CD4-positive, alpha-beta T cell treated with Interleukin-17A for 1 hour (primary cell): Measurements from ENCODE around the gene MICAL3.
"Not testable (repeated sequence)": the region's sequence is repeated elsewhere in the genome, so short reads cannot be mapped to it uniquely, and the experiment has no call there.

Experiments used
- DNase-seq: peaks from one replicate; pipeline ENCODE4 v3.0.0-alpha.2; 2020

MICAL3 gene

GRCh38 chr22:17948101-17948500 is 76.3 kb downstream of the MICAL3 start:
- no peak for DNase-seq

GRCh38 chr22:17946662-17947367 is 77.5 kb downstream of the MICAL3 start:
- DNase-seq: no peak

GRCh38 chr22:17945888-17946648 is 78.3 kb downstream of the MICAL3 start:
- no peak for DNase-seq

- no peak for DNase-seq
Measured at GRCh38 chr22:17945156-17945887, 79.0 kb downstream of the MICAL3 start.

GRCh38 chr22:17944256-17944655 is 80.1 kb downstream of the MICAL3 start:
- no peak for DNase-seq

GRCh38 chr22:17943533-17944249 is 80.7 kb downstream of the MICAL3 start:
- no peak for DNase-seq

- DNase-seq: no peak
Measured at GRCh38 chr22:17942721-17943120, 81.6 kb downstream of the MICAL3 start.

GRCh38 chr22:17941471-17942406 is 82.6 kb downstream of the MICAL3 start:
- no peak for DNase-seq

- no peak for DNase-seq
Measured at GRCh38 chr22:17939579-17939978, 84.8 kb downstream of the MICAL3 start.

GRCh38 chr22:17939011-17939410 is 85.3 kb downstream of the MICAL3 start:
- DNase-seq: no peak

GRCh38 chr22:17938484-17938924 is 85.9 kb downstream of the MICAL3 start:
- DNase-seq: no peak

- DNase-seq: not testable (repeated sequence)
Measured at GRCh38 chr22:17932457-17932856, 91.9 kb downstream of the MICAL3 start.

- DNase-seq: no peak
Measured at GRCh38 chr22:17931400-17931825, 92.9 kb downstream of the MICAL3 start.

- no peak for DNase-seq
Measured at GRCh38 chr22:17930455-17931313, 93.7 kb downstream of the MICAL3 start.

GRCh38 chr22:17929909-17930308 is 94.5 kb downstream of the MICAL3 start:
- DNase-seq: no peak

GRCh38 chr22:17928391-17928790 is 96.0 kb downstream of the MICAL3 start:
- no peak for DNase-seq

GRCh38 chr22:17927062-17927461 is 97.3 kb downstream of the MICAL3 start:
- DNase-seq: no peak

- DNase-seq: no peak
Measured at GRCh38 chr22:17926516-17926915, 97.8 kb downstream of the MICAL3 start.

GRCh38 chr22:17925431-17925841 is 98.9 kb downstream of the MICAL3 start:
- no peak for DNase-seq

- DNase-seq: no peak
Measured at GRCh38 chr22:17924735-17925364, 99.5 kb downstream of the MICAL3 start.
